Gastroesophageal sphincter (tissue), 3 donors: ENCODE measurements around the gene USP46.

Experiments used
- EP300 ChIP-seq: sonication (generic); formaldehyde crosslinking; IDR thresholded peaks from one replicate; pipeline ENCODE4 v1.6.1; 2017; ENCODE audit warnings: antibody characterized with exemption, mild to moderate bottlenecking
- TF ChIP-seq, protein P1 (sequence below), 4 experiments: fragments of 200-600 bp in 2 of 4; fragments of 450-650 bp in 2 of 4; sonication (generic) in 1 of 4; IDR thresholded peaks; one replicate each; pipeline ENCODE4 v1.5.1; 2017 to 2019; ENCODE audit warnings: antibody characterized with exemption in 4 of 4, mild to moderate bottlenecking in 2 of 4, moderate library complexity in 2 of 4

DNA sequence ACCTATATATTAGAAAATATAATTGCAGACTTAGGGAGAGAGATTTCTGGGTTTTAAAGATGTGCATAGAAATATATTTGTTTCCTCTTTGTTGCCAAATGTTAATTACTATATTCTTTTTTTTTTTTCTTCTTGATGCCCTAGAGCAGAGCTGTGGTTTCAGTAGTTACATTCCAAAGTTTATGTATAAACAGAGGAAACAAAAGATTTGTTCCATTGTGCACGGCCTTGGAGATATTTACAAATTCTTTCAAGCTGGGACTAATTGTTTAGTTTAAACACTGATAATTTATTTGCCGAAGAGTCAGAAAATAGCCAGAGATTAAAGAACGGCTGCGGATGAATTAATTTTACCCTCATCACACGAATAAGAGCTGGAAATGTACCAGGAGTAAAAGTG, 85.1 kb downstream of the USP46 start:
- TF ChIP-seq, protein P1, sequence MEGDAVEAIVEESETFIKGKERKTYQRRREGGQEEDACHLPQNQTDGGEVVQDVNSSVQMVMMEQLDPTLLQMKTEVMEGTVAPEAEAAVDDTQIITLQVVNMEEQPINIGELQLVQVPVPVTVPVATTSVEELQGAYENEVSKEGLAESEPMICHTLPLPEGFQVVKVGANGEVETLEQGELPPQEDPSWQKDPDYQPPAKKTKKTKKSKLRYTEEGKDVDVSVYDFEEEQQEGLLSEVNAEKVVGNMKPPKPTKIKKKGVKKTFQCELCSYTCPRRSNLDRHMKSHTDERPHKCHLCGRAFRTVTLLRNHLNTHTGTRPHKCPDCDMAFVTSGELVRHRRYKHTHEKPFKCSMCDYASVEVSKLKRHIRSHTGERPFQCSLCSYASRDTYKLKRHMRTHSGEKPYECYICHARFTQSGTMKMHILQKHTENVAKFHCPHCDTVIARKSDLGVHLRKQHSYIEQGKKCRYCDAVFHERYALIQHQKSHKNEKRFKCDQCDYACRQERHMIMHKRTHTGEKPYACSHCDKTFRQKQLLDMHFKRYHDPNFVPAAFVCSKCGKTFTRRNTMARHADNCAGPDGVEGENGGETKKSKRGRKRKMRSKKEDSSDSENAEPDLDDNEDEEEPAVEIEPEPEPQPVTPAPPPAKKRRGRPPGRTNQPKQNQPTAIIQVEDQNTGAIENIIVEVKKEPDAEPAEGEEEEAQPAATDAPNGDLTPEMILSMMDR (IDR thresholded peaks at IDR 0.05): no peak
- no peak for TF ChIP-seq EP300
